GM19372 (cell line): ENCODE measurements around the gene XXYLT1.

Source experiments
- ATAC-seq: cut with Tn5 transposase; IDR thresholded peaks from one replicate; pipeline ENCODE4 v1.9.1; 2021; ENCODE audit warnings: mild to moderate bottlenecking, low read depth, moderate library complexity; ENCODE audit not compliant: unreplicated experiment

Gene XXYLT1

DNA sequence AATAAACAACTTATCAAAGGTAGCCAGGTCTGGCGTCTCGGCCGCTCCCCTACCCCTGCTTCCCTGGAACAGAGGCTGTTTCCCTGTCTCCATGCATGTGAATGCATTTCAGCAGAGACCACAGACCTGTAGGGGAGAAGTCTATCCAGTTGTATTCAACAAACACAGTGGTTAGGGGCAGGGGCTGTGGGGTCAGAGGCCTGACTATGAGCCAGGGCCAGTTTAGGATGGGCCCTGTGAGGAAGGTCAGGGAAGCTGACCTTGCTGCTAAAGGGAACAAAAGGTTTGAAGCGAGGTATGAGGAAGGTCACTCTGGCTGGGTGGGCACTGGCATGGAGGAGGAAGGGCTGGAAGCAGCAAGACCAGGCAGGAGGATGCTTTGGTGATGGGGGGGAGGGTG lies 184.6 kb downstream of the XXYLT1 start:
- no peak for ATAC-seq

- no peak for ATAC-seq
Observed at GRCh38 chr3:195085356-195086130, 185.4 kb downstream of the XXYLT1 start.

- no peak for ATAC-seq
Observed at GRCh38 chr3:195084746-195085145, 186.2 kb downstream of the XXYLT1 start.

DNA sequence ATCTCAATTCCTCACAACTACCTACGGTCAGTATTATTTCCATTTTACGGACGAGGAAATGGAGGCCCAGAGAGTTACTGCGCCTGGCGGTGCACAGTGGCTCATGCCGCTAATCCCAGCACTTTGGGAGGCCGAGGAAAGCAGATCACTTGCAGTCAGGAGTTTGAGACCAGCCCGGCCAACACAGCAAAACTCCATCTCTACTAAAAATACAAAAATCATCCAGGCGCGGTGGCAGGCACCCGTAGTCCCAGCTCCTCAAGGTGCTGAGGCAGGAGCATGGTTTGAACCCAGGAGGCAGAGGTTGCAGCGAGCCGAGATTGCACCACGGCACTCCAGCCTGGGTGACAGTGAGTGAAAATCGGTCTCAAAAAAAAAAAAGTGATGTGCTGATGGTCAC lies 187.3 kb downstream of the XXYLT1 start:
- no peak for ATAC-seq

DNA sequence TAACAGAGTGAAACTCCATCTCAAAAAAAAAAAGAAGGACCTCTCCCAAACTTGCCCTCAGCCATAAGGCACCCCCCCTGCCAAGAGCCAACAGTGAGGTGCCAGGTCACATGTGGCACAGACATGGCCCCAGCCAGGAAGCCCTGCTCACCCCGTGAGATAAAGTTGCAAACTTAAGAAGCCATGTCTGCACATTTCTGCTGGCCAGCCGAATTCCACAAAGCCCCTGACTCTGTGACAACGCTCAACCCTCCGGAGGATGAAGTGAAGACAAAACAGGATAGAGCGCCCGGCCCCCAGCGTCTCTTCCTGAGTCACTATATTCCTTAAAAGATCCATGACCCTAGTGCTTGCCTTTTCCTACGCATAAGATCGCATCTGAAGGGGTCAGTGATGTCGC lies 188.1 kb downstream of the XXYLT1 start:
- no peak for ATAC-seq

DNA sequence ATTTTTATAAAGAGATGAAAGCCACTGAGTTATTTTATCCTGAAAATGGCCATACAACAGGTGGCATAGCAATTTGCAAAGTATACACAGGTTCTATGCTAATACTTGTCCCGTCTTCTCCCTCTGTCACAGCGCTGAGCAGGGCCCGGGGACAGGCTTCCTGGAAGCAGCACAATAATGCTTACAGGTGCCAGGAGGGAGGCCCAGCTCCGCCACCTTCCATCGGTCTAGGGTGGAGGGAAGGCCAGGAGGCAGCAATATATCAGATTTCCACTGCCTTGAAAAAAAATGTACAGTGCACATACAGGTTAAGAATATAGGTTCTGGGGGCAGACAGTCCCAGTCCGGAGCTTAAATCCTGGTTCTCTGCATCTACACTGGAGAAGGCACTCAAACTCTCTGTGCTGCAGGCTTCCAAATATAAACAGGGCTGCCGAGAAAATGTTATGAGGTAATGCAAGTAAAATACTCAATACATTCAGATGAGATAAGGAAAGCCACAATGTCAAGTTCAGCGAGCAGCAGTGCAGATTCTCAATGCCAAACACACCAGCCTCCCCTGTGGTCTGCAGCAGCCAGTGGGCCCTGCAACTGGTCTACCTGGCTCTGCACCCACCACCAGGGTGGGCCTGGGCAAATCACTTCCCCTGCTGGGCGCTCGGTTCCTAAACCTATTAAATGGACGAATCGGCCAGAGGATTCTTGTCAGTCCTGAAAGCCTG lies 189.6 kb downstream of the XXYLT1 start:
- ATAC-seq, result no peak

DNA sequence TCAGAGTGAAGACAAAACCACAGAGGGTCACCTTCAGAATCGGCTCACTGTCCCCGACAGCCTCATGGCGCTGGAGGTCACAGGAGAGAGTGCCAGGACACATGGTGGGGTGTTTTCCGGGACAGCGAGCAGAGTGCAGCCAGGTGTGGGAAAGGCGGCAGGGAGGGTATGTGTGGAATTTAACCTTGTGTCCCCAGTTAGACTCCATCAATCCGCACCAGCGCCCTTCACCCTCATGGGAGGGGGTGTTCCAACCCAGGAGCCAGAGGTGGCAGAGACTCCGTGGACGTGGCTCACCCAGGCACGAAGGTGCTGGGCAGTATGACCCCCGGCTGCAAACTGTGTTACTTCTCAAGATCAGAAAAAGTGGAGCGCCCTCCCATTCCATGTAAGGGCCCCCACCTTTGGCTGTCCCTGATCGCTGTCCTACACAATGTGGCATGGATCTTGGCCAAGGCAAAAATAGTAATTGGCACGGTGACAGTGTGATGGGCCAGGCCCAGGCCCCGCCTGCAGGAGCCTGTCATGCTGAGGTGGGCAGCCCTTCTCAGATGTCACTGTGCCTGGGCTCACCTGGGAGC lies 190.3 kb downstream of the XXYLT1 start:
- ATAC-seq, result no peak

DNA sequence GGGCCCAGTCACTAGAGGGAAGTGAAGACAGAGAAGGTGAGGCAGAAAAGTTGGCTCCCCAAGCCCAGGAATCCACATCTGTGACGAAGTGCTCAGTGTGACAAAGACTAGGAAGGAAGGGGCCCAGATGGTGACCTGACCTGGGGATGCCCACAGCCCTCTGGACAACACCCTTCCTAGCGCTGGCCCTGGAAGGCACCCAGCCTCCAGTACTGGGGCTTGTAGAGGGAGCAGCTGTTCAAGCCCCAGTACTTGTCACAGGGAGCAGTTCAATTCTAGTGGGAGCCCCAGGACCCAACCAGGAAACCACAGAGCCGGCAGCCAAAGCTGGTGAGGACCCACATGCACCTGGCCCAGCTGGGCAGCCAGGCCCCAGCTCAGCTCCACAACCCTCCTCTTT lies 190.8 kb downstream of the XXYLT1 start:
- ATAC-seq, result no peak

DNA sequence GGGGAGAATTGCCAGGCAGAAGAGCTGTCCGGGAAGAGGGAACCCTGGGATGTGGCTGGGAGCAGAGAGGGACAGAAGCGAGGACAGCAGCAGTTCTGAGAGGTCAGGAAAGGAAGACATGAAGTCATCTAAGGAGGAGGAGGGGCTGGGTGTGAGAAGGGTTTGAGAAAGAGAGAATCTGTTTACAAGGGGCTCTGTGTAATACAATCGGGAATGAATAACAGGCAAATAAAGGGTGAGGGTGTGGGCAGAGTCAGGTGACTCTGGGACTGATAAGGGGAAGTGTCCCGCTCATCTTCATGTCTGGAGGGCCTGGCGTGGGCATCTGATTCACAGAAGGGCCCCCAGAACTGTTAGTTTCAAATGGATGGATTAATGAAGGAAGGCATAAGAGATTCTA lies 191.3 kb downstream of the XXYLT1 start:
- ATAC-seq, result no peak

DNA sequence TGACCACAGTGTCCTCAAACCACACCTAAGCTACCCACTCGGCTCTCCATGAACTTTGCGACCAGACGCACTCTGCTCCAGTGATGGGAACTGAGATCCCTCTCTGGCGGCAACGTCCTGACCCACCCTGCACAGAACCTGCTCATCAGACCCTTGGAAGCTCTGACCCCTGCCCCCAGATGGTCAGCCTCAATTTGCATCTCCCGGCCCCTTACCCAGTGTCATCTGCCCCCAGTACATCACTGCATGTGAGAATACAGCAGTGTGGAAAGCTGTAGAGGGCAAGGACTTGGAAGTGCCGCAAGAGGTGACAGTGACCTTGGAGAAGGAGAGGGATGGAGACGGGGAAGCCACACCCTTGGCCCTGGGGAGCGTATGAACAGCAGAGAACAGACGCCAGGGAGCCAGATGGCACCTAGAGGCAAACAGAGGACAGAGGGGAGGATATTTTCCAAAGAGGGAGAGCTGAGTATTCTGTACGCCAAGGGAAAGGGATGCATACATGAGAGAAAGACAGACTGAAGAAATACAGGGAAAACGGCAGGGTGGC lies 192.0 kb downstream of the XXYLT1 start:
- ATAC-seq, result no peak

DNA sequence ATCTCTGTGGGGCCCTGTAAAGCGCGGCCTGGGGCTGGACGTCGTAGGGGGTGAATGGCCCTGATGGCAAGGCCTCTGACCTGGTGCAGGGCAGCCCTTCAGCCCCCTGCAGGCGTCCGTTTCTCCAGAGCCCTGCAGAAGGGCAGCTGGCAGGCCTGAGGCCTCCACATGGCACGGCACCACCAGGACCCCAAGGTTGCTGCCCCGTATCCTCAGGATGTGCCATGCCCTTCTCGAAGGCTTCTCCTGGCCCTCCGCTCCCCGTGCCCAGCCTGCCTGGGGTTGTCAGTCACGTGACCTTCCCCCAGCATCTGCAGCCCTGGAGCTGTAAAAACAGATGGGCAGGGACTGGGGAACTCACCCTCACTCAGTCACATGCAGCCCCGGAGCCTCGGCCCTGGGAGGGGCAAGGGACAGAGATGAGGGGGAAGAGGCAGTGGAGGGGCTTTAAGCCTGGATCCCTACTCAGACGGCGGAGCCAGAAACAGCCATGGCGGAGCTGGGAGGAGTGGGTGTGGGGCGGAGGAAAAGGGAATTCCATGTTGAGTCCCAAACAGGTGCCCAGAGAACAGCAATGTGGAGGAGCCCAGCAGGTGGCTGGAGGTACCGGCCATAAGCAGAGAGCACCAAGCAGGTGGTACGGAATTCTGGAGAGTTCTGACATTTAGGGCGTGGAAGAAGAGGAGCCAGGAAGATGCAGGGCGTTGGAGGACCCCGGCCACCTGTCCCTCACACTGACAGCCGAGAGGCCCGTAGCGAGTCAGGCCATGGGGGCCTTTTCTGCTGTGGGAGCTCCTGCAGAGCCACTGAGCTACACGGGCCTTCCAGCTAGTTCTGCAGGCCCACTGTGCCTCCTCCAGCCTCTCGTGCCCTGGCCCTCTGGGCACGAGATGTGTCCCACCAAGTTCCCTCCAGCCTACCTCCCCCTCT lies 193.1 kb downstream of the XXYLT1 start:
- no peak for ATAC-seq

DNA sequence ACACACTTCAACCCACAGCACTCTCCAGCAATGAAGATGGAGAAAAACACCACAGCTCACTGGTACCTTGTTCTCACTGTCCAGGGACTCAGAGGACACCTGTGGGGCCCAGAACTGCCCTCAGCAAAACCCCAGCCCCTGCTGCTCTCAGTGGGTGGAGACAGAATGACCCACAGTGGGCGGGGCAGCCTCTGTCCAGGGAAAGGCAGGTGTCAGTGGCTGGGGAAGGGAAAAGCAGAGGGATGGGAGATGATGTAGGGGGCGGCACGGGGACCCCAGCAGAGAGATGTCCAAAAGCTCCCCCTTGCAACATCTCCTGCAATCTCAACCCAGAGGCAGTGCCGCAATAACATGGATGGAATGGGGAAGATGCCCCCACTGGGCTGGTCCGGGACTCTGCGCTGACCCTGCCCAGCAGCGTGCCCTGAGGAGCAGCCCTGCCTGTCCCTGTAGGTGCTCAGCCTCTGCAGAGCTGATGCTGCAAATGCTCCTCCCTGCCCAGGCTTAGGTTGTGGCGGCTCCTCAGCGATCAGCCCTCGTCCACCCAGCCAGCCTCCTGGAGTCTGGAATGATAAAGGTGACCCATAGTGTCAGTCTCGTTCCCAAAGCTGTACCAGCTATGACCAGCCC lies 193.9 kb downstream of the XXYLT1 start:
- ATAC-seq, result no peak

GRCh38 chr3:195075941-195076875 lies 194.8 kb downstream of the XXYLT1 start:
- ATAC-seq, result no peak

DNA sequence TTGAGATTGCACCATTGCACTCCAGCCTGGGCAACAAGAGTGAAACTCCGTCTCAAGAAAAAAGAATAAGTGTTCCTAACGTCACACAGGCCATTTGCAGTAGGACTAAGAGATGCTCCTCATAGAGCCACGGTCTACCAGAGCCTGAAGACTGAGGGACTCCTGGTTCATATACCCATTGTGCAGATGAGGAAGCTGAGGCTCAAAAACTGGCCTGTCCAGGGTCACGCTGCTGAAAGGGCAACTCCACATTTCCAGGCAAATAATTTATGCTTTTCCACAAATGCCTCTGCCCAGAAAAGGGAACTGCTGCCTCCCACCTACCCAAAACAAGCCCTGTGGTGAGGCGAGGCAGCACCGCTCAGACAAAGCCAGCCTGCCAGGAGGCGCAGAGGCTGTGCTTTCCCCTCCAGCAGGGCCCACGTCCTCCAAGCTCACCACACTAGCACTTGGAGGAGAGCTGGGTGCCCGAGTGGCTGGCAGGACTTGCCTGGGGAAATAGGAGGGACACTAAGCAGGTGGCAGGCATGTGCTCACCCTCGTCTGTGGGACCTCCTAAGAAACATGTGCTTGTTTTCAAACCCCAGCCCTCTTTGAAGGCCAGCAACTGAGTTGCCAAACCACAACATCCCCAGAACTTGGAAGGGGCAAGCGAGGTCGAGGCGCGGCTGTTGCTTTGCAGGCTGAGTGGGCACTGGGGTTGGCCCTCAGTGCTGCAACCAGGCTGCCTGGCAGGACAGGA lies 195.6 kb downstream of the XXYLT1 start:
- ATAC-seq, result no peak

DNA sequence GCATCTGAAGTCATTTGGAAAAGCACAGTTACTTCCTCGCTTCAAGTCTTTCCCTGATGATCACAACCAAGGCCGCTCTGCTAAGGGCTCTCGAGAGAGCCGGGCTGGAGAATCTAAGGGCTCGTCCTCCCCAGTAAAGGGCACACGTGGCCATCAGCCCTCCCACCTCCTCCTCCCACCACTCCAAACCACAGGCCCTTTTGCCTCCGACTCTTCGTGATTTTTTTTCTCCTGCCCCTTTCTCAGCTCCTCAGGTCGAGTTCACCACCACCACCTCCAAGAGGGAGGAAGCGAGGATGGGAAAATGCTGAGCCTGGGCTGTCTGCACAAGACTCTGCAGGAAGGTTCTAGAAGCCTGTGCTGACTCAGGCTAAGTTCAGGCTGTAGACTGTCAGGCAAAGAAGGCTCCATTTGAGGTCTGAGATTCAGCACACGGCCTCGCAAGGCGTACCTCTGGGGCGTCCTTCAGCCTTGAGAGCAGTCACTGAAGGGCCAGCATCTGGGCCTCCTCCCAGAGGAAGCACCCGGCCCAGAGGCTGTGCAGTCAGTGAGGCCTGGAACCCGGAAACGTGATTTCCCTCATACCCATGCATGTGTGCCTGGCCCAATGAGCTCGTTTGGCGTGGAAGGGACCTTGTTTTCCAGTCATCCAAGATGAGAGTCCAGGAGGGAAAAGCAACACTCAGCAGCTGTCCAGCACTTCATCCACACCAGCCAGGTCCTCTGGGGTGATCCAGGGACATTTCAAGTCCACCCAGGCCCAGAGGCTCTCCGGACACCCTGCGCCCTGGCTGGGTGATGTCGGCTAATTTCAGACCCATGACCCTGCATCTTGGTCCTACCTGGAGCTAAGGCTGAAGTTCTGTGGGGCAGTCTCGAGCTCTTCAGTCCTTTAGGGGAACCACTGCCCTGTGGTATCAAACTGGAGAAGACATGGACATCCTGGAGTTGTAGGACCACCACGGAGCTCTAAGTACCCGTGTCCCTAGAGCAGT lies 196.8 kb downstream of the XXYLT1 start:
- ATAC-seq, result no peak

DNA sequence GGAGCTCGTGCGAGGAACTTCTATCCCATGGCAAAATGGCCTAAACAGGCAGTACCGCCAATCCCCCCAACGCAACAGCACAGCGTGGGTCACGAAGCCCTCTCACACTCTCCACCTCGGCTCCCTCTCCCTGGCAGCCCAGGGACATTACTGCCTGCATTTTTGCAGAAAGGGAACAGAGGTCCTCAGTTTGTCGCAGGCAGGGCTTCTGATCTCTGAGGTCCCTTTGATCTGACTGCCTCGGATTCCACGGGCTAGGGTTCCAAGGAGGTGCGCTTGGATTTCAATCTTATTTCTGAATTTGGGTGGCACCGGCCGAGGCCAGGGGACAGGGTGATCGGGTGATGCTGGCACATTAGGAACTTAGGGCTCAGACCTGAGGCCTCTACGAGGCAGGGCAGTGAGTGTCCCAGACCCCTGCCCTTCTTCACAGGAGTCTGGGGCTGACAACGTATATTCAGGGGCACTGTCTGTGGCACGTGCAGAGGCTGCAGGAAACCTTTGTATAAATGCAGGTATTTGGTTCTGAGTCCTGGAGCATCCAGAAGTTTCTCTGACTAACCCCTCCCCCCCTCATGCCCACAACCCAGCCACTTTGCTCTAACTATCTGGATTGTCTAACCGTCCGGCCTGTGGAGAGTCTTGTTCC lies 197.9 kb downstream of the XXYLT1 start:
- no peak for ATAC-seq
